K562 (cell line): ENCODE measurements around the gene BRMS1. TPM values are rescaled to one million over a fixed set of nuclear protein-coding genes. Genes with fewer than 3 reads are reported as not detected.

ENCODE experiments used
- CTBP1 ChIP-seq: fragments of 450-650 bp; IDR thresholded peaks from 2 replicates; pipeline ENCODE4 v1.6.1; 2016; ENCODE audit warnings: borderline replicate concordance
- GTF2F1 ChIP-seq: IDR thresholded peaks from 2 replicates; pipeline ENCODE4 v1.6.1; 2011; ENCODE audit warnings: low read depth, low read length, improper control_type of control experiment
- HMG20B ChIP-seq: fragments of 250-450 bp; sonication (Bioruptor Pico); IDR thresholded peaks from 2 replicates; pipeline ENCODE4 v1.5.0; 2021; ENCODE audit warnings: mild to moderate bottlenecking
- KDM1A ChIP-seq, 2 experiments: fragments of 450-650 bp; IDR thresholded peaks; 2 replicates each; pipeline ENCODE4 v1.6.1; 2016; ENCODE audit warnings: mild to moderate bottlenecking in 2 of 2
- KDM5B ChIP-seq: fragments of 200-600 bp; sonication (generic); IDR thresholded peaks from 2 replicates; pipeline ENCODE4 v1.6.1; 2012; ENCODE audit warnings: low read depth, mild to moderate bottlenecking, moderate library complexity, low read length, control low read depth, inconsistent platforms; ENCODE audit not compliant: insufficient replicate concordance
- OTX1 ChIP-seq: fragments of 450-650 bp; formaldehyde crosslinking; IDR thresholded peaks from 2 replicates; pipeline ENCODE4 v1.4.0; 2022; ENCODE audit warnings: mild to moderate bottlenecking
- PHF8 ChIP-seq: fragments of 200-600 bp; sonication (generic); IDR thresholded peaks from 2 replicates; pipeline ENCODE4 v1.6.1; 2012; ENCODE audit warnings: mixed run types, mild to moderate bottlenecking, inconsistent platforms, low read length, moderate library complexity, borderline replicate concordance
- TEAD2 ChIP-seq: fragments of 450-650 bp; IDR thresholded peaks from 2 replicates; pipeline ENCODE4 v1.6.1; 2016; ENCODE audit warnings: missing genetic modification characterization, control low read depth, missing compliant biosample characterization
- XRCC3 ChIP-seq: fragments of 450-650 bp; IDR thresholded peaks from 2 replicates; pipeline ENCODE4 v1.6.1; 2017; ENCODE audit warnings: mild to moderate bottlenecking, moderate library complexity
- ZBTB7A ChIP-seq: IDR thresholded peaks from 2 replicates; pipeline ENCODE4 v1.6.1; 2011; ENCODE audit warnings: low read depth, mild to moderate bottlenecking, low read length, moderate library complexity, borderline replicate concordance; ENCODE audit not compliant: control insufficient read depth
- ZNF124 ChIP-seq: sonication (generic); formaldehyde crosslinking; IDR thresholded peaks from 2 replicates; pipeline ENCODE4 v1.8.1; 2022; ENCODE audit warnings: missing genetic modification reagents
- polyA plus RNA-seq, 8 experiments: library from polyadenylated mRNA; depleted of rRNA in 4 of 8; stranded (reverse) in 5 of 8; unstranded in 3 of 8; fragments of >200 nt; fragmentation: Nextera tagmentation in 2 of 8; fragmentation: Illumina TruSeq in 1 of 8; extraction: Ambion mirVana in 2 of 8; extraction: Trizol in 1 of 8; gene quantifications; 2 replicates each; pipeline versions ENCODE4 v1.2.1 to v1.2.3, GENCODE V29; 2011 to 2014; ENCODE audit warnings: inconsistent platforms in 1 of 8, missing spikeins in 1 of 8
- total RNA-seq, 7 experiments: library from RNA; depleted of rRNA in 6 of 7; stranded (reverse); fragments of >200 nt in 6 of 7; fragmentation: Illumina TruSeq in 2 of 7; extraction: Trizol in 2 of 7; gene quantifications; 2 replicates each; pipeline versions ENCODE4 v1.2.1 to v1.2.3, GENCODE V29; 2011 to 2021; ENCODE audit warnings: low replicate concordance in 1 of 7
- TF ChIP-seq, protein P1 (sequence below): fragments of 250-450 bp; sonication (Bioruptor Pico); IDR thresholded peaks from 2 replicates; pipeline ENCODE4 v1.9.0; 2021; ENCODE audit warnings: mild to moderate bottlenecking
- TF ChIP-seq, protein P2 (sequence below): sonication (generic); formaldehyde crosslinking; IDR thresholded peaks from 2 replicates; pipeline ENCODE4 v1.8.1; 2022; ENCODE audit warnings: missing genetic modification reagents
- TF ChIP-seq, protein P3 (sequence below): fragments of 200-400 bp; formaldehyde crosslinking; IDR thresholded peaks from 2 replicates; pipeline ENCODE4 v1.6.1; 2017; ENCODE audit warnings: mild to moderate bottlenecking, low read depth, low read length, moderate library complexity
- TF ChIP-seq, protein P4 (sequence below), 2 experiments: fragments of 450-650 bp in 1 of 2; sonication (generic) in 1 of 2; formaldehyde crosslinking; conservative IDR thresholded peaks; 2 replicates each; pipeline versions ENCODE4 v1.4.0 to v1.8.1; 2020 to 2022; ENCODE audit warnings: mild to moderate bottlenecking in 1 of 2, missing genetic modification reagents in 1 of 2
- TF ChIP-seq, protein P5 (sequence below), 2 experiments: fragments of 250-450 bp in 1 of 2; fragments of 450-650 bp in 1 of 2; sonication (Bioruptor Pico) in 1 of 2; IDR thresholded peaks; 2 replicates each; pipeline versions ENCODE4 v1.6.1 to v1.8.0; 2016 to 2021; ENCODE audit warnings: mild to moderate bottlenecking in 2 of 2, moderate library complexity in 2 of 2, missing compliant biosample characterization in 1 of 2, missing genetic modification characterization in 1 of 2

Gene BRMS1
- total and polyA plus RNA-seq, 9 of the 15 experiments (the other 6 are each of a cell fraction or from before 2014, with no cell fraction given), result 2.2 to 78.8 (median 33.4) TPM

DNA sequence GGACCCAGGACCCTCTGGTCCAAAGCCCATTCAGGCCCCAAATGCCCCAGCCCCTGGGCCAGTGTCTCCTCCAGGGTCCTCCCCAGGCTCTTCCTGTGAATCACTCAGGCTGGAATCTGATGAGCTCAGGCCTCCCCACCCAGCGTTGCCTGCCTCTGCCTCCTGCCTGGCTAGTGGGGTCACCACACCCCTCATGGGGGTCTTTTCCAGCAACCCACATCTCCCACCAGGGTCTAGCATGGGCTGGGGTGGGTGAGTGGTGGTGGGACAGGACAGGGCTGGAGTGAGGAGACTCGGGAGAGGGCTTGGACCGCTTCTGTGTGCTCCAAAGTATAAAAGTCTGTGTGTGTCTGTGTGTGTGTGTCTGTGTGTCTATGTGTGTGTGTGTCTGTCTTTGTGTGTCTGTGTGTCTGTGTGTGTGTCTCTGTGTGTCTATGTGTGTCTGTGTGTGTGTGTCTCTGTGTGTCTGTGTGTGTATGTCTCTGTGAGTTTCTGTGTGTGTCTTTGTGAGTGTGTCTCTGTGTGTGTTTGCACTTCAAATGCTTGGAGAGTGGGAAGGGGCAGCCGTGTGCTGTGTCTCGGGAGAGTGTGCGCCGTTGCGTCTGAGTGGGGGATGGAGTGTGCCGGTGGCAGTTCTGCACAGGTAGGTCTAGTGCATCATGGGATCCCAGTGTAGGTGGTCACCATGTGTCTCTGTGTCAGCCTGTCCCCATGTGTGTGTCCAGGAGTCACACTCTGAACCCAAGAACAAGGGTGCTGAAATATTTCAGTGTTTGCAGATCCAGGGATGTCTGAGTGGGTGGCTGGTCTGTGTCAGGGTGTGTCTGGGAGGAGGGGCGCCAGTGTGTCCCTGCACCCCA, 17.5 kb downstream of the BRMS1 start (continued):
- TF ChIP-seq OTX1 (CRISPR knock-in tag), result peak; percentile 69; the same call in 1 of the 2 replicates
- TF ChIP-seq, protein P1, sequence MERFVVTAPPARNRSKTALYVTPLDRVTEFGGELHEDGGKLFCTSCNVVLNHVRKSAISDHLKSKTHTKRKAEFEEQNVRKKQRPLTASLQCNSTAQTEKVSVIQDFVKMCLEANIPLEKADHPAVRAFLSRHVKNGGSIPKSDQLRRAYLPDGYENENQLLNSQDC (CRISPR knock-in tag), result no peak
- TF ChIP-seq CTBP1, result no peak
- TF ChIP-seq, protein P2, sequence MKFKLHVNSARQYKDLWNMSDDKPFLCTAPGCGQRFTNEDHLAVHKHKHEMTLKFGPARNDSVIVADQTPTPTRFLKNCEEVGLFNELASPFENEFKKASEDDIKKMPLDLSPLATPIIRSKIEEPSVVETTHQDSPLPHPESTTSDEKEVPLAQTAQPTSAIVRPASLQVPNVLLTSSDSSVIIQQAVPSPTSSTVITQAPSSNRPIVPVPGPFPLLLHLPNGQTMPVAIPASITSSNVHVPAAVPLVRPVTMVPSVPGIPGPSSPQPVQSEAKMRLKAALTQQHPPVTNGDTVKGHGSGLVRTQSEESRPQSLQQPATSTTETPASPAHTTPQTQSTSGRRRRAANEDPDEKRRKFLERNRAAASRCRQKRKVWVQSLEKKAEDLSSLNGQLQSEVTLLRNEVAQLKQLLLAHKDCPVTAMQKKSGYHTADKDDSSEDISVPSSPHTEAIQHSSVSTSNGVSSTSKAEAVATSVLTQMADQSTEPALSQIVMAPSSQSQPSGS, result no peak
- TF ChIP-seq, protein P3, sequence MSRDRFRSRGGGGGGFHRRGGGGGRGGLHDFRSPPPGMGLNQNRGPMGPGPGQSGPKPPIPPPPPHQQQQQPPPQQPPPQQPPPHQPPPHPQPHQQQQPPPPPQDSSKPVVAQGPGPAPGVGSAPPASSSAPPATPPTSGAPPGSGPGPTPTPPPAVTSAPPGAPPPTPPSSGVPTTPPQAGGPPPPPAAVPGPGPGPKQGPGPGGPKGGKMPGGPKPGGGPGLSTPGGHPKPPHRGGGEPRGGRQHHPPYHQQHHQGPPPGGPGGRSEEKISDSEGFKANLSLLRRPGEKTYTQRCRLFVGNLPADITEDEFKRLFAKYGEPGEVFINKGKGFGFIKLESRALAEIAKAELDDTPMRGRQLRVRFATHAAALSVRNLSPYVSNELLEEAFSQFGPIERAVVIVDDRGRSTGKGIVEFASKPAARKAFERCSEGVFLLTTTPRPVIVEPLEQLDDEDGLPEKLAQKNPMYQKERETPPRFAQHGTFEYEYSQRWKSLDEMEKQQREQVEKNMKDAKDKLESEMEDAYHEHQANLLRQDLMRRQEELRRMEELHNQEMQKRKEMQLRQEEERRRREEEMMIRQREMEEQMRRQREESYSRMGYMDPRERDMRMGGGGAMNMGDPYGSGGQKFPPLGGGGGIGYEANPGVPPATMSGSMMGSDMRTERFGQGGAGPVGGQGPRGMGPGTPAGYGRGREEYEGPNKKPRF, result no peak
- no peak for TF ChIP-seq ZNF124 (CRISPR knock-in tag)
- TF ChIP-seq KDM1A (IDR thresholded peaks at IDR 0.05), result no peak
- TF ChIP-seq, protein P4, sequence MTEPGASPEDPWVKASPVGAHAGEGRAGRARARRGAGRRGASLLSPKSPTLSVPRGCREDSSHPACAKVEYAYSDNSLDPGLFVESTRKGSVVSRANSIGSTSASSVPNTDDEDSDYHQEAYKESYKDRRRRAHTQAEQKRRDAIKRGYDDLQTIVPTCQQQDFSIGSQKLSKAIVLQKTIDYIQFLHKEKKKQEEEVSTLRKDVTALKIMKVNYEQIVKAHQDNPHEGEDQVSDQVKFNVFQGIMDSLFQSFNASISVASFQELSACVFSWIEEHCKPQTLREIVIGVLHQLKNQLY (CRISPR knock-in tag; conservative IDR thresholded peaks at IDR 0.05), result no peak
- TF ChIP-seq TEAD2 (tag), result no peak
- TF ChIP-seq GTF2F1, result no peak
- TF ChIP-seq HMG20B, result no peak
- no peak for TF ChIP-seq KDM5B
- TF ChIP-seq XRCC3, result no peak
- TF ChIP-seq ZBTB7A, result peak; percentile 35; the same call in 1 of the 2 replicates
- TF ChIP-seq PHF8, result no peak
- TF ChIP-seq, protein P5, sequence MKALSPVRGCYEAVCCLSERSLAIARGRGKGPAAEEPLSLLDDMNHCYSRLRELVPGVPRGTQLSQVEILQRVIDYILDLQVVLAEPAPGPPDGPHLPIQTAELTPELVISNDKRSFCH (CRISPR knock-in tag; IDR thresholded peaks at IDR 0.05), result no peak
- TF ChIP-seq, protein P5 (tag; IDR thresholded peaks at IDR 0.05), result no peak
